ENCODE data around the gene FLYWCH1. TPM values are rescaled to one million over a fixed set of nuclear protein-coding genes. Genes with fewer than 3 reads are reported as not detected.

Gene FLYWCH1
- total and polyA plus RNA-seq, 7 donors = 6.9 to 51.5 (median 28.6) TPM

DNA sequence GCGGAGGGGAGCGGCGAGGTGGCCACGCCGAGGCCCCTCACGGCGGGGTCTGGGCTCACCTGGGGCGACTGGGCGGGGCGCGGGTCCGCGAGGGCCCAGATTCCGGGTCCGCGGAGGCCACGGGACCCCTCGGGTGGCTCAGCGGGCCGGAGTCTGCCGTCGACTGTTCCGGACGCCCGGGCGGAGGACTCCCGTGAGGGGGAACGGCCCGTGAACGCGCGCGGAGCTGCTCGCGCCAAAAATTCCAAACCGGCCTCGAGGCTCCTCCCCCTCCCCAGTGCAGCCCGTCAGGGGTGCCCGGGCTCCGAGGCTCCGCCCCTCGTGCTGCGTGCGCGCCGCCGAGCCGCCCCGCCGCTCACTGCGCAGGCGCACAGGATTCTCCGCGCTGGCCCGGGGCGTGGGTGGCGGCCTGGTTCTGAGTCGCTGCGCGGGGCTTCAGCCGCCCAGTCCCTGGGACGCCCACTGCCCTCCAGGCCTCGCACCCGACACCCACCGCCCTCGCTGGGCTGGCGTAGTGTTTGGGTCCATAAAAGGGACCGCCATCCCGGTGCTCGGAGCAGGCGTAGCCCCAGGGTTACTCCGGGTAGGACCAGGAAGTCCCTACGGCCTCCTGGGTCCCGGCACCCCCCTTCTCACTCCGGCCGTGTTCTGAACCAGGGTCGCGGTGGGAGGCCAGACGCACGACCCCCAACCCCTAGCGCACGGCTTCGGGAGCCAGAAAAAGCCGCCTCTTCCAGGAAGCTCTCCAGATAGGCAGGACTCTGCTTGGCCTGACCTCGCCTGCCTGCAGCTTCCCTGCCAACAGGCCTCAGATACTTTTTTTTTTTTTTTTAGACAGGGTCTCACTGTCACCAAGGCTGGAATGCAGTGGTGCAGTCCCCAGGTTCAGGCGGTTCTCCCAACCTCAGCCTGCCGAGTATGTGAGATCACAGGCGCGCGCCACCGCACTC, 68.8 kb downstream of the FLYWCH1 start, which contains the start of gene PKMYT1:
TSS of gene PKMYT1 (minus strand) at position 220 of the 950 bp plus-strand sequence. CDS start 789 bp downstream, outside the sequence.
- DNase-seq = peak; percentile 94
- H3K9me3 ChIP-seq = no peaks in the 10 kb centered on the region
- TF ChIP-seq CTCF (IDR thresholded peaks at IDR 0.05) = no peak
- peak; percentile 93 to 99 (median 98) for TF ChIP-seq POLR2AphosphoS5 (IDR thresholded peaks at IDR 0.05)
- TF ChIP-seq POLR2A (IDR thresholded peaks at IDR 0.05) = peak; percentile 93 to 95
- H3K27ac ChIP-seq = peak within 1 kb of the TSS; percentile 82 to 93 (median 87)
- no peaks in the 10 kb centered on the region for H3K36me3 ChIP-seq
- peak within 1 kb of the TSS; percentile 65 to 90 (median 72) for H3K4me3 ChIP-seq
- peaks cover 7 to 28% (median 9%) of the 10 kb centered on the region in 3 donors for H3K27me3 ChIP-seq
- intact Hi-C loops (cut with DNase I) = loop anchor here (5.0 kb wide), 1 partner anchor 53 kb away; no protein-coding TSS in a partner anchor
- WGBS, 2 donors = 6% methylated on average over 91 of the region's 91 CpGs
- H3K4me1 ChIP-seq = peaks cover 0 to 29% (median 24%) of the 10 kb centered on the region in 4 donors

DNA sequence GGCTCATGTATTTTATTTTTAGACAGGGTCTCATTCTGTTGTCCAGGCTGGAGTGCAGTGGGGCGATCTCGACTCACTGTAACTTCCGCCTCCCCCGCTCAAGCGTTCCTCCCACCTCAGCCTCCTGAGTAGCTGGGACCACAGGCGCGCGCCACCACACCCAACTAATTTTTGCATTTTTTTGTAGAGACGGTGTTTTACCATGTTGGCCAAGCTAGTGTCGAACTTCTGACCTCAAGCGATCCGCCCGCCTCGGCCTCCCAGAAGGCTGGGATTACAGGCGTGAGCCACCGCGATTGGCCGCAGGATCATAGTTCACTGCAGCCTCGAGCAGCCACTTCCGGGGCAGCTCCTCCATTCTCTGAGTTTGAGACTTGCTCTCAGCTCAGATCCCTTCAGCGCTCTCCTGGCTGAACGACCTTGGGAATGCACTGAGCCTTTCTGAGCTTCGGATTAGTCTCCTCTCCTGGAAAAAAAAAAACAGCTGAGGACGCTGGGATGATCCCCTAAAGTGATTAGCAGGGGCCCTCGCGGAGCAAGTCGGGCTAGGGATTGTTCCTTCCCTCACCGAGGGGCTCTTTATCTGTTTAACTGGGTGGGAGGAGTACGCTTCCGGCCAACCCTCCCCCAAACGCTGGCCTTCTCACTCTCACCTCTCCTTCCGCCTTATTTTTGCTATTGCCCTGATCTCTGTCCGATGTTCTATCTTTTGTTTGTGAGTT, 69.6 kb downstream of the FLYWCH1 start:
- 66 to 68% methylated on average over 33 of the region's 33 CpGs for WGBS, 2 donors
- Histone ChIP-seq H3K27me3 (peaks cover 7 to 28% (median 9%) of the 10 kb centered on the region in 3 donors), H3K4me1 (peaks cover 0 to 30% (median 25%) of the 10 kb centered on the region in 4 donors), H3K4me3 (peak overlapping the region in 3 of 4 donors; percentile 70 to 90 (median 74)), H3K36me3 (no peaks in the 10 kb centered on the region), H3K9me3 (no peaks in the 10 kb centered on the region), H3K27ac (peak overlapping the region in 2 of 4 donors; percentile 85 to 93)
- intact Hi-C loops (cut with DNase I) = loop anchor here (5.0 kb wide), 1 partner anchor 54 kb away; no protein-coding TSS in a partner anchor
- DNase-seq = no peak
- no peak for TF ChIP-seq CTCF (IDR thresholded peaks at IDR 0.05)
- no peak for TF ChIP-seq EP300 (IDR thresholded peaks at IDR 0.05)
- TF ChIP-seq POLR2A (IDR thresholded peaks at IDR 0.05) = no peak
- TF ChIP-seq POLR2AphosphoS5 (IDR thresholded peaks at IDR 0.05) = no peak

GRCh38 chr16:2981899-2982250, 70.1 kb downstream of the FLYWCH1 start:
- H3K4me1 ChIP-seq = peaks cover 0 to 30% (median 25%) of the 10 kb centered on the region in 4 donors
- no peaks in the 10 kb centered on the region for H3K36me3 ChIP-seq
- no peak overlapping the region for H3K27ac ChIP-seq
- H3K9me3 ChIP-seq = no peaks in the 10 kb centered on the region
- no peak overlapping the region for H3K4me3 ChIP-seq
- WGBS, 2 donors = 79 to 83% methylated on average over 4 of the region's 4 CpGs
- TF ChIP-seq CTCF (IDR thresholded peaks at IDR 0.05) = no peak
- TF ChIP-seq EP300 (IDR thresholded peaks at IDR 0.05) = no peak
- no peak for TF ChIP-seq POLR2AphosphoS5 (IDR thresholded peaks at IDR 0.05)
- TF ChIP-seq POLR2A (IDR thresholded peaks at IDR 0.05) = no peak
- intact Hi-C loops (cut with DNase I) = loop anchor here (2.0 to 5.0 kb wide), 2 partner anchors 13 to 55 kb away; partner anchors contain the start of gene PAQR4
- DNase-seq = no peak
- peaks cover 7 to 26% (median 9%) of the 10 kb centered on the region in 3 donors for H3K27me3 ChIP-seq

DNA sequence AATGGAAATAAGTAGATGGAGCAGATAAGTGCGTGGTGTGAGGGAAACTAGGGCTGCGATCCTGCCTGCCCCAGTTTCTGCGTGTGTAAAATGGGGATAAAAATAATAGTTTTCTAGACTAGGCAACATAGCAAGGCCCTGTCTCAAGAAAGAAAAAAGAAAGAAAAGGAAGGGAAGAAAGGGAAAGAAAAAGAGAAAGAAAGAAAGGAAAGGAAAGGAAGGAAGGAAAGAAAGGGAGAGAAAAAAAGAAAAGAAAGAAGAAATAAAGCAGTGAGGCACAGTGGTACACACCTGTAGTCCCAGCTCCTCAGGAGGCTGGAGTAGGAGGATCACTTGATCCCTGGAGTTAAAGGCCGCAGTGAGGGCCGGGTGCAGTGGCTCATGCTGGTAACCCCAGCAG, 70.7 kb downstream of the FLYWCH1 start:
- TF ChIP-seq POLR2AphosphoS5 (IDR thresholded peaks at IDR 0.05) = no peak
- TF ChIP-seq CTCF (IDR thresholded peaks at IDR 0.05) = no peak
- TF ChIP-seq EP300 (IDR thresholded peaks at IDR 0.05) = no peak
- TF ChIP-seq POLR2A (IDR thresholded peaks at IDR 0.05) = no peak
- WGBS, 2 donors = 91 to 93% methylated on average over 5 of the region's 5 CpGs
- H3K36me3 ChIP-seq = no peaks in the 10 kb centered on the region
- peaks cover 7 to 23% (median 9%) of the 10 kb centered on the region in 3 donors for H3K27me3 ChIP-seq
- no peak overlapping the region for H3K27ac ChIP-seq
- no peak for DNase-seq
- H3K4me1 ChIP-seq = peaks cover 0 to 30% (median 25%) of the 10 kb centered on the region in 4 donors
- H3K9me3 ChIP-seq = no peaks in the 10 kb centered on the region
- intact Hi-C loops (cut with DNase I) = loop anchor here (2.0 to 5.0 kb wide), 2 partner anchors 14 to 55 kb away; partner anchors contain the start of gene PAQR4
- H3K4me3 ChIP-seq = no peak overlapping the region
